ENCODE results near the gene ACCSL.

Gene ACCSL

GRCh38 chr11:44049832-44050231, 2.1 kb downstream of the ACCSL start:
- in situ Hi-C loops (cut with HindIII; ENCODE audit: low sequenced_read_pairs), result no loop called here

- in situ Hi-C loops (cut with HindIII; ENCODE audit: low sequenced_read_pairs), result no loop called here
Observed at GRCh38 chr11:44051171-44051570, 3.4 kb downstream of the ACCSL start.

GRCh38 chr11:44057340-44057739, 9.6 kb downstream of the ACCSL start:
- in situ Hi-C loops (cut with HindIII; ENCODE audit: low sequenced_read_pairs), result no loop called here

GRCh38 chr11:44058275-44058674, 10.5 kb downstream of the ACCSL start:
- in situ Hi-C loops (cut with HindIII; ENCODE audit: low sequenced_read_pairs), result no loop called here

- in situ Hi-C loops (cut with HindIII; ENCODE audit: low sequenced_read_pairs), result no loop called here
Observed at GRCh38 chr11:44065161-44065661, 17.4 kb downstream of the ACCSL start.

GRCh38 chr11:44065841-44066731, 18.3 kb downstream of the ACCSL start, which contains the start of gene ACCS:
Gene ACCS (plus strand): TSS chr11:44066270. CDS start chr11:44067628, 1,358 bp downstream.
- in situ Hi-C loops (cut with HindIII; ENCODE audit: low sequenced_read_pairs), result no loop called here

- in situ Hi-C loops (cut with HindIII; ENCODE audit: low sequenced_read_pairs), result no loop called here
Observed at GRCh38 chr11:44066732-44067141, 19.0 kb downstream of the ACCSL start.

GRCh38 chr11:44067266-44067665, 19.5 kb downstream of the ACCSL start:
- in situ Hi-C loops (cut with HindIII; ENCODE audit: low sequenced_read_pairs), result no loop called here

- in situ Hi-C loops (cut with HindIII; ENCODE audit: low sequenced_read_pairs), result no loop called here
Observed at GRCh38 chr11:44068180-44068579, 20.4 kb downstream of the ACCSL start.

GRCh38 chr11:44071157-44071556, 23.4 kb downstream of the ACCSL start:
- in situ Hi-C loops (cut with HindIII; ENCODE audit: low sequenced_read_pairs), result no loop called here

GRCh38 chr11:44072757-44073658, 25.2 kb downstream of the ACCSL start:
- in situ Hi-C loops (cut with HindIII; ENCODE audit: low sequenced_read_pairs), result no loop called here

GRCh38 chr11:44078794-44079193, 31.0 kb downstream of the ACCSL start:
- in situ Hi-C loops (cut with HindIII; ENCODE audit: low sequenced_read_pairs), result no loop called here

GRCh38 chr11:44079376-44079775, 31.6 kb downstream of the ACCSL start:
- in situ Hi-C loops (cut with HindIII; ENCODE audit: low sequenced_read_pairs), result no loop called here

GRCh38 chr11:44080951-44081350, 33.2 kb downstream of the ACCSL start:
- in situ Hi-C loops (cut with HindIII; ENCODE audit: low sequenced_read_pairs), result no loop called here

GRCh38 chr11:44082645-44083044, 34.9 kb downstream of the ACCSL start:
- in situ Hi-C loops (cut with HindIII; ENCODE audit: low sequenced_read_pairs), result no loop called here

- in situ Hi-C loops (cut with HindIII; ENCODE audit: low sequenced_read_pairs), result no loop called here
Observed at GRCh38 chr11:44083433-44083832, 35.7 kb downstream of the ACCSL start.

- in situ Hi-C loops (cut with HindIII; ENCODE audit: low sequenced_read_pairs), result no loop called here
Observed at GRCh38 chr11:44083906-44084305, 36.1 kb downstream of the ACCSL start.

- in situ Hi-C loops (cut with HindIII; ENCODE audit: low sequenced_read_pairs), result no loop called here
Observed at GRCh38 chr11:44085330-44085729, 37.5 kb downstream of the ACCSL start.

- in situ Hi-C loops (cut with HindIII; ENCODE audit: low sequenced_read_pairs), result no loop called here
Observed at GRCh38 chr11:44088377-44088776, 40.6 kb downstream of the ACCSL start.

- in situ Hi-C loops (cut with HindIII; ENCODE audit: low sequenced_read_pairs), result no loop called here
Observed at GRCh38 chr11:44088871-44089270, 41.1 kb downstream of the ACCSL start.

- in situ Hi-C loops (cut with HindIII; ENCODE audit: low sequenced_read_pairs), result no loop called here
Observed at GRCh38 chr11:44090539-44090938, 42.8 kb downstream of the ACCSL start.
